DMS53 treated with DMSO at 0.1 percent for 48 hours (cell line): ENCODE measurements around the gene RPRD1A.
"Not testable (repeated sequence)": the region's sequence is repeated elsewhere in the genome, so short reads cannot be mapped to it uniquely, and the experiment has no call there.

Experiments used
- DNase-seq: peaks from one replicate; lab custom pipeline; 2025; ENCODE audit not compliant: unreplicated experiment; lab: John Stamatoyannopoulos, UW

Gene RPRD1A

DNA sequence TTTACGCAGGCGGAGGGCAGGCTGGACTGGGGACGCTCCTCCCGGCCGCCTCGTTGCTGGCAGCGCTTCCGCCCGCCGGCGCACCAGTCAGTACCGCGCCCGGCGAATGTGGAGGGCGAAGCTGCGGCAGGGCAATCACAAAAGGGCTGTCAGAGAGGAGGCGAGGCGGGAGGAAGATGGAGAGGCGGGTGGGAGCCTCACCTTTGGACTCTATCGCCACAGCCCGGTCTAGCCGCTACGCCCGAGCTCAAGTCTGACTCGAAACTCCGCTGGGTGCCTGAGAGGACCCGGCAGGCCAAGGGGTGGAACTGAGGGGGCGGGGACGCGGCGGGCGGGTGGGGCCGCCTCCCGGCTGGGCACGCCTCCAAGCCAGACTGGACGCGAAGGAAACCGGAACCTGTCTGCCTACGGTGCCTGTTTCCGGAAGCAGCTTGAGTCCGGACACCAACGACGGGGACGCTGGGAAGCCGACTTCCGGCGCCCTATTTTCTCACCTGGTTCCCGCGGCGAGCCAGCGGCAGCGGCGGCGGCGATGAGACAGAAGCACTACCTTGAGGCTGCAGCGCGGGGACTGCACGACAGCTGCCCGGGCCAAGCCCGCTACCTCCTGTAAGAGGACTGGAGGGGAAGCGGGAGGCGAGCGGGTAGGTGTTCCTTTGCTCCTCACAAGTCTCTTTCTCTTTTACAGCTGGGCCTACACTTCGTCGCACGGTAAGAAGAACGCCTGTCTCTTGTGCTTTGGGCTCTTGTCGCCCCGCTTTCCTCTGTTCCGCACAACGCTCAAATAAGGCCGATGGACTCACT lies 95.0 kb downstream of the RPRD1A start, which contains the start of gene RMP24:
TSS of gene RMP24 (plus strand) at position 483 of the 804 bp plus-strand sequence.
- peak; percentile 85 for DNase-seq

DNA sequence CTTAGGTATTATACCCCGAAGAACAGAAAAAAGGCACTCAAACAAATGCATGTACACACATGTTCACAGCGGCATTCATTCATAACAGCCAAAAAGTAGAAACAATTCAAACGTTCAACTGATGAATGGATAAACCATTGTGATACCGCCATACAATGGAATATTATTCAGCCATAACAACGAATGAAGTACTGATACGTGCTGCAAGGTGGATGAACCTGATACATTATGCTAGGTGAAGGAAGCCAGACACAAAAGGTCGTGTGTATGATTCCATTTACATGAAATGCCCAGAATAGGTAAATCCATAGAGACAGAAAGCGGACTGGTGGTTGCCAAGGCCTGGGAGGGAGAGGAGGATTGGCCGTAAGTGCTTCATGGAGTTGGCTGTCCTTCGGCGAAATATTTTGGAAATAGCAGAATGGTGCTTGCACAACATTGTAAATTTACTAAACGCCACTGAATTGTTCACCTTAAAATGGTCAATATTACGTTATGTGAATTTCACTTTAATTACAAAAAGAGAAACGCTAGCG lies 95.6 kb downstream of the RPRD1A start:
- peak; percentile 74 for DNase-seq

DNA sequence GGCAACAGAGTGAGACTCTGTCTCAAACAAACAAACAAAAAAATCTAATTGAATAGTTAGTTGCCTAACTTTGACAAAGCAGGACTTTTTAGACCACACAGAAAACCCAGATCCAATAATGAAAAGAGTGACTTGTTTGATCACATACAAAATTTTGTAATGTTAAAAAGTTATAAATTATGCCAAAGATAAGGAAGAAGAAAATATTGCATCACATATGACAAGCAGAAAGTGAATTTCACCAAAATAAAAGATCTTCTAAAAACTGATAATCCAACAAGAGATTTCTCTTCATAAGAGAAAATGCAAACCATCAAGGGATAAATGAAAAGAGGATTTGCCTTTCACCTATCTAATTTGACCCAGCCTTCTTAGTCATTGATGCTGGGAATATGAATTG lies 97.7 kb downstream of the RPRD1A start:
- DNase-seq, result no peak

DNA sequence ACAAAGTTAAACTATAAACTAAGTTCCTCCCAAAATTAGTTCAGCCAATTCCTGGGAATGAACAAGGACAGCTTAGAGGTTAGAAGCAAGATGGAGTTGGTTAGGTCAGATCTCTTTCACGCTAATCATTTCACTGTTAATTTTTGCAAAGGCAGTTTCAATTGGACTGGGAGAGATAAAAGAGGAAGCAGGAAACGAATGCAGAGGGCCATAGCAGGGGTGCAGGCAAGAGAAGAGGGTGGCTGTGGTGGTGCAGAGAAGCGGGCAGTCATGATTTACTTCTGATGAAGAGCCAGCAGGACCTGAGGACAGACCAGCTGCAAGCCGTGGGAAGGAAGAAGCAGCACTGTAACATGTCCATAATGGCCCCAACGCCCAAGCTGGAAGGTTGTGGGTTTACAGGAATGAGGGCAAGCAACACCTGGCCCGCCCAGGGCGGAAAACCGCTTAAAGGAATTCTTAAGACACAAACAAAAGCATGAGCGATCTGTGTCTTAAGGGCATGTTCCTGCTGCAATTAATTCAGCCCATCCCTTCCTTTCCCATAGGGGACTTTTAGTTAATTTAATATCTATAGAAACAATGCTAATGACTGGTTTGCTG lies 99.0 kb downstream of the RPRD1A start:
- no peak for DNase-seq

DNA sequence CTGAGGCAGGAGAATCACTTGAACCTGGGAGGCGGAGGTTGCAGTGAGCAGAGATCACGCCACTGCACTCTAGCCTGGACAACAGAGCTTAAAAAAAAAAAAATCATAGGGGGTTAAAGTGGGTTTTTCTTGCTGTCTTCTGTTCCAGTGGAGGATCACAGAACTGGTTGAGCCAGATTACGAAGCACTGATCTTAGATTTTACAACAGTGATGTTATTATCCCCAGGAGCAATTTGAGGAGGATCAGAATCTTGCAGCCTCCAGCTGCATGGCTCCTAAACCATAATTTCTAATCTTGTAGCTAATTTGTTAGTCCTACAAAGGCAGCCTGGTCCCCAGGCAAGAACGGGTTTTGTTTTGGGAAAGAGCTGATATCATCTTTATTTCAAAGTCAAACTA lies 99.5 kb downstream of the RPRD1A start:
- not testable (repeated sequence) for DNase-seq

DNA sequence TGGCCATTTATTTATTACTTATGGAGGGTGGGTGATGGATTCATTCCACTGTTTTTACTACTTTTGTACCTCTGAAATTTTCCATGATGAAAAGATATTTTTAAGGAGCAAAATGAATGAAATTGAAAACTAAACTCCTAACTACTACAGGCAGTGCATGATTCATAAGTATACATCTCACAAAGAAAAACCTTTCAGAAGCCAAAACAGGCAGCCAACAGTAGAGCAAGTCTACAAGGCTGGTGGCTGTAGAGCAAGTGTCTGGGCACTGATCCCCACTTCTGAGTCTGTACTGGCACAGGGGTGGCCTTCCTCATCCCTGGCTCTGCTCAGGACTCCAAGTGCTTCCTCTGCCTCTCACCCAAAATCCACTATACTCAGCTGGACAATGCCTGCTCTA lies 103.0 kb downstream of the RPRD1A start:
- no peak for DNase-seq

DNA sequence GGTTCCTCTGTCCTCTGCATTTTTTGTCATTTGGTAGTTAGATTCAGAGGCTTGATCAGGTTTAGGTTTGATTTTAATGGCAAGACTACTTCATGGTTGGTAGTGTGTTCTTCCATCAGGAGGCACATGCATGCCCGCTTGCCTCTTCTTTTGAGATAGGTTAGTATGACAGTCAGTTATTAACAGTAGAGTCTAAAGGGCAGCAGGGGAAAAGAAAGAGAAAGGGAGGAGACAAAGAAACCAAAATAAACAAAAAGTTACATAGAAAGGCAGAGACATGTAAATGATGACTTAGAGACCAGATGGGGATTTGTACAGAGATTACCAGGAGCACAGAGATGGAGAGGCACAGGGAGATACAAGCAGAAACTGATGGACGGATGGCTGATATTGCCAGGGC lies 105.0 kb downstream of the RPRD1A start:
- no peak for DNase-seq

DNA sequence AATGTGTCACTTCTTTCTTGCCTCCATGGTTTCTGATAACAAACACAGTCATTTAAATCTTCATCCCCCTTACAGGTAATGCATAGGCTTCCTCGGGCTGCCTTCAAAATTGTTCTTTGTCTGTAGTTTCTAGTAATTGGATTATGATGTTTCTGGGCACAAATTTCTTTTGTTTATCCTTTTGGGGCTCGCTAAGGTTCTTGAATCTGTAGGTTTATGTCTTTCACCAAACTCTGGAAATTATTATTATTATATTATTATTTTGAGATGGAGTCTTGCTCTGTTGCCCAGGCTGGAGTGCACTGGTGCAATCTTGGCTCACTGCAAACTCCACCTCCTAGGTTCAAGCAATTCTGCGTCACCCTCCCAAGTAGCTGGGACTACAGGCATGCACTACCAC lies 111.1 kb downstream of the RPRD1A start:
- DNase-seq, result no peak

DNA sequence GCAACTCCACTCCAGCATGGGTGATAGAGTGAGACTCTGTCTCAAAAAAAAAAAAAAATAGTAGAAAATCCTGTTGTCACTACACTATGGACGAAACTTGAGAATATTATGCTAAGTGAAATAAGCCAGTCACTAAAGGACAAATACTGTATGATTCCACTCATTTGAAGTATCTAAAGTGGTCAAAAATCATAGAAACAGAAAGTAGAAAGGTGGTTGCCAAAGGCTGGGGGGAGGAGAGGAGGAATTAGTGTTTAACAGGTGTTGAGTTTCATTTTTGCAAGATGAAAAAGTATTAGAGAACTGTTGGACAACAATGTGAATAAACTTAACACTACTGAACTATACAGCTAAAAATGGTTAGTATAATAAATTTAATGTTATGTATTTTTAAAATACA lies 113.7 kb downstream of the RPRD1A start:
- no peak for DNase-seq

DNA sequence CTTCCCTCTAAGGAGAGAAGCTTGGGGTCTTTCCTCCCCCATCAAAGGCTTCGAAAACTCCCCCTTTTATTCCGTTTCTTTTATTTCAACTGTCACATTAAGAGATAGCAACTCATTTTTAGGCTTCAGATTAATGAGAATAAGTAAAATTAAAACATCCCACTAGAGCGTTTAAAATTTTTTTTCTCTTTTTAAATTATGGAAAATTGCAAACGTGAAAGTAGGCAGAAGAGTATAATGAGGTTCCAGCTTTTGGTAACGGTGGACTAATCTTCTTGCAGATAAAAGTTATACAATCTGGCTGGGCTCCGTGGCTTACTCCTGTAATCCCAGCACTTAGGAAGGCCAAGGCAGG lies 116.8 kb downstream of the RPRD1A start:
- DNase-seq, result no peak

DNA sequence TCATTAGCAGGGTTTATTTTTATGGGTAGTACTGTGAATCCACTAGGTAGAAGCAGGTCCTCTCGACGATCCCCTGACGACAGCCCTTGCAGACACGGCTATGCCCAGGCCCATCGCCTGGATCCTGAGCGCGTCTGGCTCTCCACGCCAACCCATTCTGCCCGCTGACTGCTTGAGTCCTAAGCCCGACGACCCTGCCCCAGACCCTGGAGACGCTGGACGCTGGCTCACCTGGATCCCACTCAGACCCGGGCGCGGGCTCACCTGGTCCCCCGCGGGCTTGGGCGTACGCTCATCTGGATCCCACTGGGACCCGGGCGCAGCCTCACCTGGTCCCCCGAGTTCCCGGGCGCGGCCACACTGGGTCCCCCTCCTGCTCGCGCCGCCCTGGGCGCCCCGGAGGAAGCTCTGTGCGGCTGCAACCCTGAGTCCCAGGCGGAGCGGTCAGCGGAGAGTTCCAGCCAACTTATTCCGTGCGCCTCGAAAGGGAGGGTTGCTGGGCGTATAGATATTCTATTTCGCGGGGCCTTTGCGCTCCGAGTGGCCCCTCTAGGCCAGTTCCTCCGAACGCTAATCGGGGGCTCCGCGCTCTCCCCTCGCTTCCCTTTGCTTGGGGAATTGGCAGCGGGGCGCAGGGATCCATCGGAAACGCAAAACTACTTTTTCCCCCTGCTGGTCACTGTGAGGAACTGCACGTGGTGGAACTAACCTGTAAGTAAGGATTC lies 117.3 kb downstream of the RPRD1A start:
- DNase-seq, result peak; percentile 66

DNA sequence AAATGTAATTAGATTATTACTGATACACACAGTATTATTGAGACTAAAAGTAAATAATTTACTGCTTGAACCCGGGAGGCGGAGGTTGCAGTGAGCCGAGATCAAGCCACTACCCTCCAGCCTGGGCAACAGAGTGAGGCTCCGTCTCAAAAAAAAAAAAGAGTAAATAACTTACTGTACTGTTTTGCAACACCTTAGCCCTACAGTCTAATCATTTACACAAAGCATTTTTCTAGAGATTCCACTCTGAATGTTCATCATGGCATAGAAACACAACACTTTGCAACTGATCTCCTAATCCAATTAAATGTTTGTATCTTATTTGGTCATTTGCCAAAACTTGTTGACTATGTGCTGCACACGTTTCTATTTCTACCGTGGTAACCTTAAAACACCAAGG lies 118.3 kb downstream of the RPRD1A start:
- no peak for DNase-seq

DNA sequence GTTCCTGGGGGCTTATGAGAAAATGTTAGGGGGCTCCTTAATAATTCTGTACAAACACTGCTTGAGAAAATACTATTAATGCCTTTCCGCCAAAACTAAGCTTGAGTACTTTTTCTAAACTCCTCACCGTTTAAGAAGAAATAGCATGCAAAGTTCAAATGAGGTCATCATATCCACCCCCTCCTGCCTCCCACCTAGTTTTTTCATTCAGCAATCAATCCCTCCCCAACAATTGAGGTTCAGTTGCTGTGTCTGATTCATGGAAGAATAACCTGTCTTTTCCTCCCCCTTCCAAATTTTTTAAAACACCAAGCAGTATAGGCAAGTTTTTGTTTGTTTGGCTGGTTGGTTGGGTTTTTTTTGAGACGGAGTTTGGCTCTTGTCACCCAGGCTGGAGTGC lies 119.3 kb downstream of the RPRD1A start:
- no peak for DNase-seq

DNA sequence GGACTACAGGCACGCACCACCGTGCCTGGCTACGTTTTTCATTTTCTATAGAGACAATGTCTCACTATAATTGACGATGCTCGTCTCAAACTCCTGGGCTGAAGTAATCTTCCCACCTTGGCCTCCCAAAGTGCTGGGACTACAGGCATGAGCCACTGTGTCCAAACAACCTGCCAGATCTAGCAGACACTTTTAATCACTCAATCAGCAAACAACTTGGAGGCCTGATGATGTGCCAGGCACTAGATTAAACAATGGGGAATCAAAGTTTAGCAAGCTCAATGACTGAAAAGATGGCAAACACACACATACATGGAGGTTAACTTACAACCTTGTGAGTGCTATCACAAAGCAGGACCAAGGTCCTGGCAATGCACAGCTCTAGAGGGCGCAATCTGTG lies 124.7 kb downstream of the RPRD1A start:
- DNase-seq, result no peak

DNA sequence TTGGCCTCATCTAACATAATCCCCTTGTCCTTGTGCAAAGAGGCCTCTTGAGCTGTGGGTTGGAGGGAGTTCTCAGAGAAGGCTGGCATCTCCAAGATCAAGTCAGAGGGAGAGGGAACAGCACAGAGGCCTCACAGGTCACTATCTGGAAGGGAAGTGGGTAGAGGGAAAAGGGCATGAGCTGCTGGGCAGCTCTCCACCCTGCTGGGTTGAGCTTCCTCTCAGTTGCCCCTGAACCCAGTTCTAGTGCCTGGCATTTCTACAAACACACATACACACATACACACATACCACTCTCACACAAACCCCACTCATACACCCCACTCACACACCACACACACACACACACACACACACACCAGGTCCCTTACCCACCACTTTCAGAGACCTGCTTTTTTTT lies 125.2 kb downstream of the RPRD1A start:
- no peak for DNase-seq

DNA sequence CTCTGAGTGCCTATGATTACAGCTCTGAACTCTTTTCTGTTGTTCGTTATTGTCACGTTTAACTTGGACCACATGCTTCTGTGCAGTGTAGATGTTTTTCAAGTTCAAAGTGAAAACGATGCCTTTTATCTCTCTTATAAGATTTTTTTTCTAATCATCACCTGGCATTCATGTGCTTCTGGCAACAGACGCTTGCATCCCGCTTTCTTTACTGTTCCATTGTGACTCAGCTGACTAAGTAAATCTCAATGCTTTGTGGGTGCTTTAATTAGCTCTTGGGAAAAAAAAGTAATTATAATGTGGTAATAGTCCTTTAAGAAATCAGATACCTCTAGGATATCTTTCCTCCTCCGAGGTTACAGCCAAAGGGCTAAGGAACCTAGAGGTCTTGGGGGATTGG lies 126.1 kb downstream of the RPRD1A start:
- no peak for DNase-seq
